ENCODE measurements around the gene CFAP74.
"Not testable (repeated sequence)": the region's sequence is repeated elsewhere in the genome, so short reads cannot be mapped to it uniquely, and the experiment has no call there.

Gene CFAP74

GRCh38 chr1:1984560-1985070 is 19.0 kb downstream of the CFAP74 start:
- no peak for DNase-seq

GRCh38 chr1:1982379-1983232 is 21.0 kb downstream of the CFAP74 start:
- DNase-seq, result no peak

- DNase-seq, result not testable (repeated sequence)
These were observed 21.8 kb downstream of the CFAP74 start for GRCh38 chr1:1981631-1982327.

GRCh38 chr1:1981142-1981500 is 22.5 kb downstream of the CFAP74 start:
- DNase-seq, result no peak

GRCh38 chr1:1980467-1981141 is 23.0 kb downstream of the CFAP74 start:
- DNase-seq, result no peak

- no peak for DNase-seq
These were observed 24.0 kb downstream of the CFAP74 start for GRCh38 chr1:1979482-1980165.

GRCh38 chr1:1978690-1979481 is 24.7 kb downstream of the CFAP74 start:
- not testable (repeated sequence) for DNase-seq

- DNase-seq, result no peak
These were observed 25.5 kb downstream of the CFAP74 start for GRCh38 chr1:1978108-1978507.

- no peak for DNase-seq
These were observed 27.6 kb downstream of the CFAP74 start for GRCh38 chr1:1976031-1976430.

- DNase-seq, result no peak
These were observed 28.1 kb downstream of the CFAP74 start for GRCh38 chr1:1975535-1975934.

GRCh38 chr1:1974834-1975233 is 28.8 kb downstream of the CFAP74 start:
- no peak for DNase-seq

GRCh38 chr1:1973716-1974642 is 29.6 kb downstream of the CFAP74 start:
- DNase-seq, result no peak

- no peak for DNase-seq
These were observed 30.4 kb downstream of the CFAP74 start for GRCh38 chr1:1972976-1973715.

GRCh38 chr1:1971688-1972087 is 31.9 kb downstream of the CFAP74 start:
- DNase-seq, result no peak

GRCh38 chr1:1971017-1971416 is 32.6 kb downstream of the CFAP74 start:
- no peak for DNase-seq

GRCh38 chr1:1969953-1970716 is 33.5 kb downstream of the CFAP74 start:
- DNase-seq, result no peak

GRCh38 chr1:1969505-1969900 is 34.1 kb downstream of the CFAP74 start:
- no peak for DNase-seq

- DNase-seq, result no peak
These were observed 34.6 kb downstream of the CFAP74 start for GRCh38 chr1:1968767-1969504.

GRCh38 chr1:1967879-1968278 is 35.7 kb downstream of the CFAP74 start:
- DNase-seq, result no peak

All from activated CD8-positive, alpha-beta memory T cell treated with anti-CD3 and anti-CD28 coated beads for 24 hours (primary cell).